ENCODE measurements around the gene AUTS2.

The AUTS2 gene

DNA sequence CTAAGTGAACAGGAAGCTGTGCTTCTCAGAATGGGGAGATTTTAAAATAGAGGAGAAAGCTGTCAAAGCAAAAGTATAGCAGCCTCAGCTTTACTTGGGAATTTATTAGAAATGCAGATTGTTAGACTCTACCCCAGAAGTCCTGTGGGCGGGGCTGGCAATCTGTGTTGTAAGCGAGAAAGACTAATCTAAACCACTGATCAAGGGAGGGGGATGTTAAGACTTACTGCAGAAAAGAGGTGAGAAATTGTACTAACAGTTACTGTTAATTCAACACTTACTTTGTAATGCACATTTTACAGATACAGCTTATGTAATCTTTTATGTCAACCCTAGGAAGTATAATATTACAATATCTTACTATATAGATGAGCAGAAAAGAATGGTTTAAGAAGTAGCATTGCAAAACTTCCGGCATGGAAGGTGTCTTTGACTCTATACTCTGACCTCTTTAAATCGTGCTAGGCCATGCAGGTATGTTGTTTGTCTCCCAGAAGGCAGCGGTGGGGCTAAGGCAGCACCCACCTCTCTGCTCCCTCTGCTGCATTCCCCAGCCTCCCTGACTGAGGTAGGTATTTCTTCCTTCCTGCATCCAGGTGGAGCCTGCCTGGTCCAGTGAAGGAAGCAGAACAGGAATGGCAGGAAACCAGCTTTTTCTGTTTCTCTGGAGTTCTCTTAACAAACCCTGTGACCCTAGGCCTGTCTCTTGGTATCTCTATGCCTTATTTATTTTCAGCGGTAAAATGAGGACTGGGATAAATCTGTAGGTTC lies 462.2 kb downstream of the AUTS2 start:
- no peak for DNase-seq (ENCODE audit: low read depth in 2 of 2)

DNA sequence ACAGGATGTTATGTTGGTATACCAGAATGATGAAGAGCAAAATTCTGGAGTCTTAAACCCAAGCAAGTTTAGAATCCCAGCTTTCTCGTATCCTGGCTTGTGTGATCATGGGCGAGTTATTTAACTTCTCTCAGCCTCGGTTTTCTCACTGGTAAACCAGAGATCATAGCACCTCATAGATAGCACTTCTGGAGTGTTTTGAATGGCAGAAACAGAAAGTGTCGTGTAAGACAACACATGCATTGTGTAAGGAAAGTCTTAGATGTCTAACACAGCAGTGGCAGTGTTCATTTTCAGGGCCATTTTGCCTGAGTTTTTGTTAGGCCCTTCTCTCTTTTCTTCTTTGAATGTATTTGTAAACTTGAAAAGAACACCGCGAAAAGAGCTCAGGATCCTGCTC lies 465.1 kb downstream of the AUTS2 start:
- no peak for DNase-seq (ENCODE audit: low read depth in 2 of 2)

GRCh38 chr7:70063927-70064326 lies 465.7 kb downstream of the AUTS2 start:
- no peak for DNase-seq (ENCODE audit: low read depth in 2 of 2)

DNA sequence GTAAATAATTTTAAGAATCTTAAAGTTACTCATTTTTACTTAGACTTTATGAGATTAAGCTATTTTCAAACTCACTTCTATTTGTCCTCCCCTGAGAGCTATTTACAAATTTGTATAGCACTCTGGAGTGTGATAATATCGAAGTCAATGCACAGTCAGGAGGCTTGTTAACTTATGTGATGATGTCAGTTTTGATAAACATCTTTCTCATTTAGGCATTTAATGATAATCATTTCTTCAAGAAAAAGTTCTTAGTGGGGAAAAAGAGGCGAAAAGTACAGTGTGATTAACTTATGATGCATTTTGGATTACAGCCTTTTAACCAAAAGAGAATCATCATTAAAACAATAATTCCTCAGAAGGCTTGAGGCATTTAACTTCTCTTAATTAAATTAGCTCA lies 468.6 kb downstream of the AUTS2 start:
- DNase-seq (ENCODE audit: low read depth in 2 of 2): no peak

GRCh38 chr7:70068531-70068930 lies 470.3 kb downstream of the AUTS2 start:
- DNase-seq (ENCODE audit: low read depth in 2 of 2): no peak

DNA sequence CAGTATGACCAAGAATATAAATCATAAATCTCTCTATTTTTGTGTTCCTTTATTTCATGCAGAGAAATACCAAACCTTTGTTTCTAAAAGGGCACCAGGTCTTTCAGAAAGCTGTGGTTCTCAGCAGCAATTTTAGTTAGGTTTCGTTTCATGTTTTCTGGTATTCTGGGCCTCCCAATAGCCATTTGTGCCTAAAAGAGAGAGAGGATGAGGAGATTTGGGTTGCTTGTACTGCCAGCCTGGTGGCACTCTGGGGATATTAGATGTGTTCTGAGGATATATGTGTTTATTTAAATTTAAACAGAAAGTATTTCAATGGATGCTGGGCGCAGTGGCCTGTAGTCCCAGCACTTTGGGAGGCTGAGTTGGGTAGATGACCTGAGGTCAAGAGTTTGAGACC lies 471.7 kb downstream of the AUTS2 start:
- no peak for DNase-seq (ENCODE audit: low read depth in 2 of 2)

DNA sequence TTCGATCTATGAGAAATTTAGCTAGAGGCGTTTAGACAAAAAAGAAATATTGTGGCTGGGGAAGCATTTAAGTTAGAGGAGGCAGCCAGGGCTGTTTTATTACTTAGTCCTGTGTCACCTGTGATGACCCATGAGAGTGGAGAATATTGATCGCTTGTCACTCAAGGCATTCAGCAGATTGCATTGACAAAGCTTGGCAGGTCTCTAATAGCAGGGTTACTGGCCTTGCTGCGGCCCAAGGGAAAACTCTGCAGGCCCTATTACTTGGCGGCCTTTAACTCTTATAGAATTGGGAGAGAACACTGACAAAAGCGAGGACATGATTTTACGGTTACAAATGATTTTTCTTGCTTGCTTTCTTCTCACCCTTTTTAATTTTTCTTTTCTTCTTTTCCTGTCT lies 473.5 kb downstream of the AUTS2 start:
- no peak for DNase-seq (ENCODE audit: low read depth in 2 of 2)

DNA sequence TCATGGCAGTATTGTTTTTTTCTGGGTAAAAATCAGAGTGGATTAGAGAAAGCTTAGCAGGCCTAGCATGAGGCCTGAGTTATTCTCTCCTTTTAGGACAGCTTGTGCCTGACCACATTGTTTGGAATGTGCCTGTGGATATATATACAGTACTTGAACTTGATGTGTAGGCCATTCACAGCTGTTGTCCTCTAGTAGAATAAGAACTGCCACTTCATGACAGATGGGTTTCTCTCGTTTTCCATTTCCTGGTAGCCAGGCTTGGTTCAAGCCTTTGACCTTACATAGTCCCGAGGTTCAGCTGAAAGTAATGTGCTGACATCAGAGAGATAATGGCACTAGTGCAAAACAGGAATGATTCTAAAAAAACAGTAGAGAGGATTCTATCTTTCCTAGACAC lies 473.9 kb downstream of the AUTS2 start:
- no peak for DNase-seq (ENCODE audit: low read depth in 2 of 2)

DNA sequence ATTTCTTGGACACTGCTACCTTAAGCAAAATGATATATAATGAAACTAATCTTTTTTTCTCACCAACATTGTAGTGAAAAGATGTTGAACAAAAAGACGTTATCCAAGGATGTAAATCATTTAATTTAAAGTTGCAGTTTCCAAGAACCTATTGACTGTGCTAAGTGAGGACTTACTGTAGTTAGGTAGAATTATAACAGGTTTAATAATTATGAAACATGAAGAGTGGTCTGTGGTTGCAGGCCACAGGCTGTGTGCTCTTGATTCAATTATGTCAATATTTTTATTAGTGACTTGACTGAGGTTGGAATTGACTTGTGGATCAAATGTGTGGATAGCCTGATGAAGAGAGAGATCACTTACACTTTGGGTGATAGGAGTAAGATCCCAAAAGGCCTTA lies 478.1 kb downstream of the AUTS2 start:
- DNase-seq (ENCODE audit: low read depth in 2 of 2): no peak

DNA sequence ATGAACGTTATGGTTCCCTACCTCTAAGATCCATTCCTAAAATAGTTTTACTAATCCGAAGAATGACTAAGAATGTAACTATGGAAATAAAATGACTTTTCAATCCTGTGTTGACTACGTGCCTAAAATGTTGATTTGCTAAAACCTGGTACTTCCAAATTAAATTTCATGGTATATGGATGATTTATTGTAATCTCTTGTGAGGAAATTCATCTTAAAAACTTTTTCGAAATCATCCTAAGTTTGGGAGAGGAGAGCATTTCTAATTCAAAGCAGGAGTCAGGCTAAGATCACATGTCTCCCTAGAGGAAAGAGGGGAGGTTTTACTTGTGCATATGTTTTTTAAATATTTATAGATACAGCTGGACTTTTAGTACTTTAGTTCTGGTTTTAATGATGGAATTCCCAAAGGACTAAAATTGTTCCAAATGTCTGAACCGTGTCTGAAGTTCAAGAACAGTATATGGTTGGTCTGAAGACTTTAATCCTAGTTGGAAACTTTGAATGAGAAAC lies 483.9 kb downstream of the AUTS2 start:
- no peak for DNase-seq (ENCODE audit: low read depth in 2 of 2)

- no peak for DNase-seq (ENCODE audit: low read depth in 2 of 2)
These were observed 493.1 kb downstream of the AUTS2 start for GRCh38 chr7:70091362-70091761.

- DNase-seq (ENCODE audit: low read depth in 2 of 2): no peak
These were observed 494.3 kb downstream of the AUTS2 start for GRCh38 chr7:70092314-70093204.

GRCh38 chr7:70093205-70093904 lies 495.1 kb downstream of the AUTS2 start:
- no peak for DNase-seq (ENCODE audit: low read depth in 2 of 2)

DNA sequence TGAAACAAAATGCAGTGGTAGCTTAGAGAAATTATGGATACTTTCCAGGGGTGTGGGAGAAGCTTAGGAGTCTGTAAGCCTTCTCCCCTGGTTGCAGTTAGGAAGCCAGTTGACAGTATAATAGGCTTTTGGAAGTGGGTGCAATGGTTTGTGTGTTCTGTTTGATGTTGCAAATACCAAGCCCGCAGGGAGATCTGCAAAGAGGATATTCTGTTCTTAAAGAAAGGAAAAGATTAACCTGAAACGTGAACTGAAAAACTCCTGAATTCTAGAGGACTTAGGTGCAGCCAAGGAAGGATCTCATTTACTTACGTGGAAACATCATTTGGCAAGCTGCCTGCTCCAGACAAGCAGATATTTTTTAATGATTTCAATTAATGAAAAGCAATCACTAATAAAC lies 496.6 kb downstream of the AUTS2 start:
- DNase-seq (ENCODE audit: low read depth in 2 of 2): no peak

GRCh38 chr7:70097645-70098044 lies 499.4 kb downstream of the AUTS2 start:
- no peak for DNase-seq (ENCODE audit: low read depth in 2 of 2)

GRCh38 chr7:70098133-70098561 lies 499.9 kb downstream of the AUTS2 start:
- no peak for DNase-seq (ENCODE audit: low read depth in 2 of 2)

DNA sequence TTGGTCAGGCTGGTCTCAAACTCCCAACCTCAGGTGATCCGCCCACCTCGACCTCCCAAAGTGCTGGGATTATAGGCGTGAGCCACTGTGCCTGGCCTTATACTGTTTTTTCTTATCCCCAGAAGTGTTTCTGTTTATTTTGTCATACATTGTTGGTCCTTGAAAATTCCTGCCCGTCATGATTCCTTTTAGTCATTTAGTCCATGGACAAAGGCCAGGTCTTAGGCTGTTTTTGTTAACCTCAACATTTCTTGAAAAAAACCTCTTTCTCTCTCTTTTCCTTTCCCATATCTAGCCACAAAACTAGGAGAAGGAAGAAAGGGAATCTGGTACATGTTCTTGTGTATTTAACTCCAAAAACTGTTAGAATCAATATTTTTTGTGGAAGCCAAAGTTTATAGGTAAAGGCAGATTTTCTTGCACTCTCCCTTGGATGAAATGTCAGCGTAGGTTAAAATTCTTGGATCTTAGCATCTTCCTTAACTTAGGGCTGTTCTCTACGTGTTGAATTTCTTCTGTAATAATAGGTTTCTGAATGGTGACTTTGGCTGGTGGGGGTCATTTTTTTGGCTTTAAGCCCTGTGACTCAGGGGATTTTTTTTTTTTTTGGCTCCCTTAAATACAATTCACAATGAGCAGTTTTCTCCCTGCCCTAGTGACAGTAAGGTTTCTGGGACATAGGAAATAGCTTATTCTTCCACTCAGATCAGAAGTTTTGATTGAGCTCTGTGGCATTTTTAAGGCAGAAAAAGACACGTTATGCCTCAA lies 500.8 kb downstream of the AUTS2 start:
- DNase-seq (ENCODE audit: low read depth in 2 of 2): no peak

DNA sequence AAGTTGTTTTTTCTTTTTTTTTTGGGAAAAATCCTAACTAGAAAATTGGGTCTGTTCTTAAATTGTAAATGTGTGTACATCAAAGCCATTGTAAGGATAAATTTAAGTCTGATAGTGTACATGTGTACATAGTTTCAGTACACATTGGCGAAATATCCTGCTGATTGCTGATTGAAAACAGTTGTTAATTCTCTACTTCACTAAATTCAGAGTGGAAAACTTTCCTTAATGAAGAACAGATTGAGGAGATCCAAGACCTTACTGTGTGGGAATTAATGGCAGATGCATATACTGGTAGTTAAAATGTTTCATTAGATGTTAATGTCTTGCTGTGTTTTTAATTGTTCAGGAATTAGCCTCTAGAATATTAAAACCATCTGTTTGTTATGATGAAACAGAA lies 506.0 kb downstream of the AUTS2 start:
- no peak for DNase-seq (ENCODE audit: low read depth in 2 of 2)

GRCh38 chr7:70113078-70113477 lies 514.8 kb downstream of the AUTS2 start:
- no peak for DNase-seq (ENCODE audit: low read depth in 2 of 2)

GRCh38 chr7:70113536-70113935 lies 515.3 kb downstream of the AUTS2 start:
- no peak for DNase-seq (ENCODE audit: low read depth in 2 of 2)

DNA sequence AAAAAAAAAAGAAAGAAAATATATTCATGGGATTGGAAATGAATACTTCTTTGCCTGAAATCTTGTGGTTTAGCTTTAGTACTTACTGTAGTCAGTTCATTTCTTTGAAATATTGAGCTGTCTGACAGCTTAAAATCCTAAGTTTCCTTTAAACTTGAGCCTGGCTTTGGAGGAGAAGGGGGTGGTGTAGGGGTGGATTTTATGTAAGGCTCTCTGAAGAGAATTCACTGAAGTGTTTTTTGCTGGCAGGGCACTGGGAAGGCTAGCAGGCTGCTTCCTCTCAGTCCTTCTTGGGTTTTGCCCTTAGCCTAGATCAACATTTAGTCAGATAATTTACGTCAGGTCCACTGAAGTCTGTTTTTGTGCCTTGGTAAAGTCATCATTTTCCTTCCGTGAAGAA lies 516.5 kb downstream of the AUTS2 start:
- DNase-seq (ENCODE audit: low read depth in 2 of 2): no peak
